H1 (cell line): ENCODE results near the gene CORIN. TPM values are rescaled to one million over a fixed set of nuclear protein-coding genes. Genes with fewer than 3 reads are reported as not detected.

Experiments used
- CTCF ChIA-PET: fragments of 300-600 bp; sonication (Branson Sonifier 250); formaldehyde crosslinking; loops from one replicate; lab custom pipeline; 2021; ENCODE audit not compliant: partially characterized antibody; lab: Charles Lee
- POLR2A ChIA-PET: fragments of 300-600 bp; sonication (Branson Sonifier 250); formaldehyde crosslinking; loops from one replicate; lab custom pipeline; 2021; ENCODE audit warnings: inconsistent platforms; ENCODE audit not compliant: partially characterized antibody; lab: Charles Lee
- DNase-seq, 2 experiments: peaks; one replicate each; pipeline versions ENCODE4 v3.0.0 to v3.0.0-alpha.2; 2010 to 2022; ENCODE audit warnings: low spot score in 2 of 2, low read depth in 1 of 2, mixed read lengths in 1 of 2
- FAIRE-seq: peaks from 2 replicates; lab custom pipeline; 2011; peaks lifted over from hg19 to GRCh38; lab: Jason Lieb, UNC
- H2AFZ ChIP-seq: 2 replicates; pipeline ENCODE4 v1.8.1; 2012; ENCODE audit warnings: low read length, inconsistent platforms
- H2AK5ac ChIP-seq: 2 replicates; pipeline ENCODE4 v1.6.1; 2013; ENCODE audit warnings: low read depth, low read length
- H2BK120ac ChIP-seq: replicated peaks from 2 replicates; pipeline ENCODE3; 2013; ENCODE audit warnings: low read depth, low read length, inconsistent platforms
- H2BK12ac ChIP-seq: 2 replicates; pipeline ENCODE4 v1.6.1; 2013; ENCODE audit warnings: low read depth, low read length
- H2BK15ac ChIP-seq: 2 replicates; pipeline ENCODE4 v1.6.1; 2013; ENCODE audit warnings: low read length
- H2BK20ac ChIP-seq: 2 replicates; pipeline ENCODE4 v1.6.1; 2013; ENCODE audit warnings: low read length
- H2BK5ac ChIP-seq: 2 replicates; pipeline ENCODE4 v1.6.1; 2013; ENCODE audit warnings: low read depth, low read length
- H3K14ac ChIP-seq: 2 replicates; pipeline ENCODE4 v1.6.1; 2013; ENCODE audit warnings: inconsistent platforms; ENCODE audit not compliant: insufficient read length
- H3K18ac ChIP-seq: 2 replicates; pipeline ENCODE4 v1.6.1; 2013; ENCODE audit warnings: low read length; ENCODE audit errors: extremely low read depth
- H3K23ac ChIP-seq: 2 replicates; pipeline ENCODE4 v1.6.1; 2013; ENCODE audit warnings: inconsistent platforms; ENCODE audit not compliant: insufficient read length
- H3K23me2 ChIP-seq: 2 replicates; pipeline ENCODE4 v1.6.1; 2013; ENCODE audit warnings: low read depth, low read length
- H3K27ac ChIP-seq: 2 replicates; pipeline ENCODE4 v1.6.1; 2011; ENCODE audit warnings: low read depth, low read length, inconsistent platforms
- H3K27me3 ChIP-seq, 4 experiments: replicated peaks in 1 of 4; 1 replicate in 1 of 4; 2 replicates in 3 of 4; pipeline versions ENCODE4 v1.6.1 to v1.8.1; 2011 to 2013; ENCODE audit warnings: low read length in 3 of 4, mild to moderate bottlenecking in 3 of 4, inconsistent platforms in 2 of 4, mixed read lengths in 2 of 4, moderate library complexity in 1 of 4; ENCODE audit not compliant: control insufficient read depth in 3 of 4, insufficient read depth in 3 of 4; ENCODE audit errors: extremely low read depth in 1 of 4
- H3K36me3 ChIP-seq, 4 experiments: 2 replicates each; pipeline versions ENCODE4 v1.6.1 to v1.8.1; 2011 to 2013; ENCODE audit warnings: mild to moderate bottlenecking in 4 of 4, low read length in 3 of 4, moderate library complexity in 2 of 4, control low read depth in 1 of 4, inconsistent platforms in 1 of 4; ENCODE audit not compliant: insufficient read depth in 4 of 4, control insufficient read depth in 2 of 4
- H3K4ac ChIP-seq: replicated peaks from 2 replicates; pipeline ENCODE3; 2013; ENCODE audit warnings: low read length, low read depth, mixed read lengths, inconsistent platforms; ENCODE audit not compliant: insufficient read length
- H3K4me1 ChIP-seq, 4 experiments: replicated peaks in 1 of 4; 1 replicate in 1 of 4; 2 replicates in 3 of 4; pipeline versions ENCODE4 v1.6.1 to v1.8.1; 2011 to 2013; ENCODE audit warnings: low read length in 3 of 4, inconsistent platforms in 2 of 4, mixed read lengths in 1 of 4; ENCODE audit not compliant: insufficient read depth in 4 of 4, control insufficient read depth in 3 of 4
- H3K4me2 ChIP-seq, 2 experiments: 2 replicates each; pipeline versions ENCODE4 v1.6.1 to v1.8.1; 2011 to 2013; ENCODE audit warnings: low read depth in 2 of 2, low read length in 2 of 2, control low read depth in 1 of 2, inconsistent platforms in 1 of 2, mild to moderate bottlenecking in 1 of 2; ENCODE audit not compliant: insufficient read depth in 1 of 2
- H3K4me3 ChIP-seq, 4 experiments: fragments of 200-600, 300-600 bp in 1 of 4; sonication (generic), shearing (Covaris generic), sonication (Bioruptor Twin) in 1 of 4; 2 replicates each; pipeline versions ENCODE4 v1.5.1 to v1.8.1; 2011 to 2016; ENCODE audit warnings: low read length in 4 of 4, low read depth in 3 of 4, control low read depth in 2 of 4, inconsistent platforms in 2 of 4, mild to moderate bottlenecking in 2 of 4, mixed read lengths in 1 of 4, moderate library complexity in 1 of 4; ENCODE audit not compliant: insufficient read depth in 2 of 4; ENCODE audit errors: extremely low read depth in 1 of 4
- H3K56ac ChIP-seq: replicated peaks from 2 replicates; pipeline ENCODE3; 2013; ENCODE audit warnings: low read depth, mild to moderate bottlenecking, mixed read lengths, low read length, inconsistent platforms; ENCODE audit not compliant: insufficient read length
- H3K79me1 ChIP-seq: 2 replicates; pipeline ENCODE4 v1.6.1; 2013; ENCODE audit warnings: low read depth, low read length, control low read depth
- H3K79me2 ChIP-seq, 2 experiments: 2 replicates each; pipeline versions ENCODE4 v1.6.1 to v1.8.1; 2012 to 2013; ENCODE audit warnings: low read length in 2 of 2, mild to moderate bottlenecking in 2 of 2, inconsistent platforms in 1 of 2; ENCODE audit not compliant: insufficient read depth in 2 of 2, control insufficient read depth in 1 of 2
- H3K9ac ChIP-seq, 4 experiments: replicated peaks in 1 of 4; 1 replicate in 1 of 4; 2 replicates in 3 of 4; pipeline versions ENCODE4 v1.6.1 to v1.8.1; 2011 to 2013; ENCODE audit warnings: low read depth in 3 of 4, low read length in 3 of 4, control low read depth in 2 of 4, mild to moderate bottlenecking in 2 of 4, moderate library complexity in 2 of 4, inconsistent platforms in 1 of 4; ENCODE audit errors: extremely low read depth in 1 of 4
- H3K9me3 ChIP-seq, 2 experiments: 2 replicates each; pipeline versions ENCODE4 v1.6.1 to v1.8.1; 2012 to 2013; ENCODE audit warnings: mild to moderate bottlenecking in 2 of 2, moderate library complexity in 2 of 2, control low read depth in 1 of 2, inconsistent platforms in 1 of 2, low read depth in 1 of 2, low read length in 1 of 2, mixed read lengths in 1 of 2; ENCODE audit not compliant: insufficient read depth in 2 of 2
- H4K20me1 ChIP-seq, 2 experiments: replicated peaks in 1 of 2; 2 replicates each; pipeline versions ENCODE3 to v1.8.1; 2011 to 2013; ENCODE audit warnings: inconsistent platforms in 2 of 2, low read length in 2 of 2, mild to moderate bottlenecking in 1 of 2; ENCODE audit not compliant: insufficient read depth in 2 of 2, control insufficient read depth in 1 of 2
- H4K5ac ChIP-seq: 2 replicates; pipeline ENCODE4 v1.6.1; 2013; ENCODE audit warnings: low read length, low read depth, mixed read lengths, inconsistent platforms; ENCODE audit not compliant: insufficient read length
- H4K8ac ChIP-seq: 2 replicates; pipeline ENCODE4 v1.8.0; 2013; ENCODE audit warnings: mild to moderate bottlenecking, moderate library complexity, low read length, inconsistent platforms; ENCODE audit not compliant: insufficient read depth; ENCODE audit errors: extremely low read depth
- H4K91ac ChIP-seq: replicated peaks from 2 replicates; pipeline ENCODE3; 2013; ENCODE audit warnings: low read length, mixed read lengths, inconsistent platforms; ENCODE audit not compliant: insufficient read length
- ASH2L ChIP-seq: fragments of 200-600, 300-600 bp; sonication (generic); IDR thresholded peaks from one replicate; pipeline ENCODE4 v1.7.1; 2017; ENCODE audit warnings: low read length
- BCL11A ChIP-seq, 2 experiments: IDR thresholded peaks; one replicate each; pipeline ENCODE4 v1.6.1; 2011; ENCODE audit warnings: low read depth in 2 of 2, low read length in 2 of 2, mild to moderate bottlenecking in 2 of 2
- CBX5 ChIP-seq: fragments of 300-800, 300-1000 bp; sonication (generic); IDR thresholded peaks from 2 replicates; pipeline ENCODE4 v1.7.1; 2016; ENCODE audit warnings: antibody characterized with exemption, low read length, low read depth
- CEBPB ChIP-seq: IDR thresholded peaks from 2 replicates; pipeline ENCODE4 v1.6.1; 2012; ENCODE audit warnings: low read depth, low read length
- CHD2 ChIP-seq: IDR thresholded peaks from 2 replicates; pipeline ENCODE4 v1.6.1; 2012; ENCODE audit warnings: low read length, improper control_type of control experiment
- EZH2 ChIP-seq: fragments of 200-600 bp; sonication (generic); IDR thresholded peaks from 2 replicates; pipeline ENCODE4 v1.7.1; 2012; ENCODE audit warnings: low read depth, mild to moderate bottlenecking, moderate library complexity, low read length, inconsistent platforms; ENCODE audit not compliant: severe bottlenecking
- HDAC6 ChIP-seq: IDR thresholded peaks from one replicate; pipeline ENCODE4 v1.7.1; 2012; ENCODE audit warnings: low read depth, mild to moderate bottlenecking, inconsistent platforms, low read length, moderate library complexity
- KDM4A ChIP-seq: IDR thresholded peaks from one replicate; pipeline ENCODE4 v1.7.1; 2012; ENCODE audit warnings: low read depth, mild to moderate bottlenecking, moderate library complexity, low read length, inconsistent platforms; ENCODE audit not compliant: severe bottlenecking
- MAX ChIP-seq: IDR thresholded peaks from 2 replicates; pipeline ENCODE4 v1.6.1; 2012; ENCODE audit warnings: inconsistent platforms
- POLR2A ChIP-seq, 2 experiments: IDR thresholded peaks; 1 replicate in 1 of 2; 2 replicates in 1 of 2; pipeline ENCODE4 v1.6.1; 2011; ENCODE audit warnings: low read depth in 2 of 2, low read length in 2 of 2, mild to moderate bottlenecking in 2 of 2; ENCODE audit errors: control extremely low read depth in 1 of 2
- RXRA ChIP-seq: IDR thresholded peaks from 2 replicates; pipeline ENCODE4 v1.6.1; 2011; ENCODE audit warnings: low read depth, mild to moderate bottlenecking, low read length, moderate library complexity; ENCODE audit not compliant: insufficient read depth
- SIRT6 ChIP-seq: IDR thresholded peaks from one replicate; pipeline ENCODE4 v1.7.1; 2012; ENCODE audit warnings: low read length, inconsistent platforms
- SP4 ChIP-seq: IDR thresholded peaks from 2 replicates; pipeline ENCODE4 v1.6.1; 2012; ENCODE audit warnings: low read length, inconsistent platforms
- SRF ChIP-seq: IDR thresholded peaks from 2 replicates; pipeline ENCODE4 v1.6.1; 2011; ENCODE audit warnings: mild to moderate bottlenecking, low read depth, low read length, moderate library complexity
- TAF1 ChIP-seq: IDR thresholded peaks from 2 replicates; pipeline ENCODE4 v1.6.1; 2011; ENCODE audit warnings: mild to moderate bottlenecking, low read depth, low read length
- WGBS, 2 experiments: shearing (Covaris generic) in 1 of 2; methylation state at CpG; one replicate each; pipeline versions ENCODE4 v1.1.6 to v1.1.7; 2013 to 2015; ENCODE audit warnings: low lambda C conversion rate in 2 of 2, mixed read lengths in 2 of 2, inconsistent platforms in 1 of 2, low coverage in 1 of 2, missing lambda C conversion rate in 1 of 2; ENCODE audit not compliant: insufficient replicate concordance in 2 of 2, insufficient coverage in 1 of 2, insufficient read length in 1 of 2; ENCODE audit errors: extremely low coverage in 1 of 2, missing lambda C conversion rate in 1 of 2; 5-methylcytosine and 5-hydroxymethylcytosine counted together
- polyA plus RNA-seq, 7 experiments: library from polyadenylated mRNA; depleted of rRNA in 3 of 7; stranded (reverse) in 5 of 7; unstranded in 2 of 7; fragments of >200 nt in 5 of 7; fragments of 200-250 nt in 2 of 7; gene quantifications; 1 replicate in 5 of 7; 2 replicates in 1 of 7; 4 replicates in 1 of 7; pipeline versions ENCODE4 v1.2.1 to v1.2.3, GENCODE V29; 2011 to 2013; ENCODE audit warnings: missing spikeins in 2 of 7, mixed read lengths in 2 of 7
- total RNA-seq: library from RNA; stranded (reverse); fragmentation: NEBNext Ultra II Directional; extraction: Animal tissue kit (Norgen Biotek cat#: 25700); gene quantifications from 2 replicates; pipeline ENCODE4 v1.2.1, GENCODE V29; 2021

Gene CORIN
- total and polyA plus RNA-seq, 2 of the 8 experiments (the other 6 are each of a cell fraction or from before 2014, with no cell fraction given): 0.09 to 0.32 TPM

GRCh38 chr4:47744843-47745382, 93.0 kb downstream of the CORIN start:
- Histone ChIP-seq H3K23ac (no peak overlapping the region), H3K27me3 (no peaks in the 10 kb centered on the region), H3K79me2 (no peaks in the 10 kb centered on the region), H3K79me1 (no peaks in the 10 kb centered on the region), H2BK5ac (no peak overlapping the region), H4K91ac (no peak overlapping the region), H3K9ac (no peak overlapping the region), H3K4me2 (no peak overlapping the region), H3K56ac (no peak overlapping the region), H2BK15ac (no peak overlapping the region), H3K9me3 (0 out of 4 replicates have a peak, but pooled peaks cover 0 to 4% of the 10 kb centered on the region in 2 experiments), H3K4me1 (peaks cover 0 to 3% (median 0%) of the 10 kb centered on the region in 4 experiments; a peak in 1 of 7 replicates), H2BK120ac (no peak overlapping the region), H3K27ac (no peak overlapping the region), H4K5ac (no peak overlapping the region), H2AFZ (no peak overlapping the region), H2BK12ac (no peak overlapping the region), H3K18ac (no peak overlapping the region), H4K20me1 (no peaks in the 10 kb centered on the region), H2BK20ac (no peak overlapping the region), H3K4me3 (no peak overlapping the region), H3K23me2 (no peaks in the 10 kb centered on the region), H3K36me3 (0 out of 8 replicates have a peak, but pooled peaks cover 0 to 3% (median 0%) of the 10 kb centered on the region in 4 experiments), H2AK5ac (no peak overlapping the region), H3K14ac (no peak overlapping the region), H3K4ac (no peak overlapping the region), H4K8ac (no peak overlapping the region)
- DNase-seq: no peak
- WGBS, 2 experiments: 83% methylated on average over 2 of the region's 2 CpGs; no CpG with 5 or more reads in 1 of the 2 experiments
- CTCF ChIA-PET: interaction anchor here (1.0 to 1.1 kb wide), 2 partner anchors 40 to 470 kb away, joined by 3 to 5 read pairs; no protein-coding TSS in a partner anchor
- no peak for FAIRE-seq
- POLR2A ChIA-PET: no interaction called here
- TF ChIP-seq TAF1 (no peak), ASH2L (no peak), CEBPB (no peak), SRF (no peak), POLR2A (IDR thresholded peaks at IDR 0.05; ENCODE audit: control extremely low read depth in 1 of 2, low read depth in 2 of 2, low read length in 2 of 2) (no peak), BCL11A (IDR thresholded peaks at IDR 0.05; ENCODE audit: low read depth in 2 of 2, low read length in 2 of 2) (no peak), RXRA (no peak), KDM4A (no peak), MAX (no peak), CBX5 (no peak), HDAC6 (no peak), SP4 (no peak), CHD2 (no peak), SIRT6 (no peak), EZH2 (no peak)
